Muscle layer of colon (tissue), 2 donors: ENCODE measurements around the gene SYPL2.
"Not testable (repeated sequence)": the region's sequence is repeated elsewhere in the genome, so short reads cannot be mapped to it uniquely, and the experiment has no call there.

Experiments
- H3K27ac ChIP-seq: one replicate; pipeline ENCODE4 v1.7.0; 2013; ENCODE audit warnings: low read depth, mild to moderate bottlenecking, low read length, moderate library complexity
- H3K27me3 ChIP-seq, 2 donors: one replicate each; pipeline ENCODE4 v1.7.0; 2013; ENCODE audit warnings: low read length in 2 of 2, mild to moderate bottlenecking in 2 of 2; ENCODE audit not compliant: insufficient read depth in 2 of 2, control insufficient read depth in 1 of 2
- H3K36me3 ChIP-seq: one replicate; pipeline ENCODE4 v1.7.0; 2013; ENCODE audit warnings: mild to moderate bottlenecking, low read length; ENCODE audit not compliant: insufficient read depth
- H3K4me1 ChIP-seq: one replicate; pipeline ENCODE4 v1.7.0; 2013; ENCODE audit warnings: mild to moderate bottlenecking, low read length; ENCODE audit not compliant: insufficient read depth
- H3K4me3 ChIP-seq, 2 donors: one replicate each; pipeline ENCODE4 v1.7.0; 2013; ENCODE audit warnings: low read length in 2 of 2, low read depth in 1 of 2, mild to moderate bottlenecking in 1 of 2, moderate library complexity in 1 of 2
- H3K9ac ChIP-seq: one replicate; pipeline ENCODE4 v1.7.0; 2013; ENCODE audit warnings: low read length
- H3K9me3 ChIP-seq: one replicate; pipeline ENCODE4 v1.7.0; 2013; ENCODE audit warnings: mild to moderate bottlenecking, low read length
- donor health status: abdominal sarcoma.
- donor health status: Adenocarcinoma of cecum.

Gene SYPL2

GRCh38 chr1:109473284-109474057 is 7.1 kb downstream of the SYPL2 start:
- not testable (repeated sequence) for H3K27ac ChIP-seq, H3K9me3 ChIP-seq, H3K4me1 ChIP-seq, H3K27me3 ChIP-seq, H3K4me3 ChIP-seq, H3K9ac ChIP-seq, H3K36me3 ChIP-seq

DNA sequence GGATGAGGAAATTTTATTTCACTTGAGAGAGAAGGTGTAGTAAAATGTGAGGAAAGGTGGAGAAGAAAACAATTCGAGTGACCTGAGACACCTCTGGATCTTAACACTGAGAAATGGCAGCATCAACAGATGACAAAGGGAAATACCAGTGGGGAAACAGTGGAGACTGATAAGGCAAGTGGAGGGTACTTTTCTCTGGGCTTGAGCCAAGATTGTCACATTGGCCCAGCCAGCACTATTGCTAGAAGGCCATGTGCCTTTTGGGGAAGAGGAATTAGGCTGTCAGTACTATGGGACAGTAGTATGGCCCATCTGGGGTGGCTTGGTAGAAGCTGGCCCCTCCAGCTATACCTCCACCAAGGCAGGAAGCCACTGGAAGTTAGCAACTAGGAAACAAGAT is 8.4 kb downstream of the SYPL2 start:
- Histone ChIP-seq H3K4me3 (no peak overlapping the region), H3K27me3 (no peaks in the 10 kb centered on the region), H3K9me3 (no peaks in the 10 kb centered on the region), H3K9ac (no peak overlapping the region), H3K36me3 (no peaks in the 10 kb centered on the region), H3K27ac (no peak overlapping the region), H3K4me1 (no peaks in the 10 kb centered on the region)

GRCh38 chr1:109475261-109475660 is 8.9 kb downstream of the SYPL2 start:
- Histone ChIP-seq H3K9me3 (no peaks in the 10 kb centered on the region), H3K27ac (no peak overlapping the region), H3K9ac (no peak overlapping the region), H3K4me3 (no peak overlapping the region), H3K4me1 (no peaks in the 10 kb centered on the region), H3K36me3 (no peaks in the 10 kb centered on the region), H3K27me3 (no peaks in the 10 kb centered on the region)

DNA sequence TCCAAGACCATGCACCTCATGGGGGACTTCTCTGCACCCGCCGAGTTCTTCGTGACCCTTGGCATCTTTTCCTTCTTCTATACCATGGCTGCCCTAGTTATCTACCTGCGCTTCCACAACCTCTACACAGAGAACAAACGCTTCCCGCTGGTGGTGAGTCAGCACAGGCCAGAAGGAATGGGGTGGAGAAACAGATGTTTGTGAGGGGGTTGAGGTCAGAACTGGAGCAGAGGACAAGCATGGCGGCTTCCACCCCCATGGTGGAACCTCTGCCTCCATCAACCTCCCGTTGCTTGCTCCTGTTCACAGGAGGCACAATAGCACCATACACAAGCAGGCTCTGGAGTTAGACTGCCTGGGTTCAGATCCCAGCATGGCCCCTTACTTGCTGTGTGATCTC is 10.5 kb downstream of the SYPL2 start:
- no peak overlapping the region for H3K9ac ChIP-seq
- no peaks in the 10 kb centered on the region for H3K9me3 ChIP-seq
- no peaks in the 10 kb centered on the region for H3K27me3 ChIP-seq
- no peak overlapping the region for H3K4me3 ChIP-seq
- no peaks in the 10 kb centered on the region for H3K36me3 ChIP-seq
- H3K4me1 ChIP-seq, result no peaks in the 10 kb centered on the region
- no peak overlapping the region for H3K27ac ChIP-seq

DNA sequence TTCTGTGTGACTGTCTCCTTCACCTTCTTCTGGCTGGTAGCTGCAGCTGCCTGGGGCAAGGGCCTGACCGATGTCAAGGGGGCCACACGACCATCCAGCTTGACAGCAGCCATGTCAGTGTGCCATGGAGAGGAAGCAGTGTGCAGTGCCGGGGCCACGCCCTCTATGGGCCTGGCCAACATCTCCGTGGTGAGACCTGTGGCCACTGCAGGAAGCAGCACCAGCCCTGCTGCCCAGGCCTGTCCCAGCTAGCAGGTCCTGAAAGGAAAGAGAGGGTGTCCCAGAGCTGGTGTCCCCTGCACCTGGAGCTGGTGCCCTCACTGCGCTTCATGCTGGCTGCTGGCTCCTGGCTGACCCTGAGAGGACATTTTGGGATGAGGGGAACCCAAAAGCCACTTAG is 11.5 kb downstream of the SYPL2 start:
- Histone ChIP-seq H3K4me1 (no peaks in the 10 kb centered on the region), H3K9ac (no peak overlapping the region)

DNA sequence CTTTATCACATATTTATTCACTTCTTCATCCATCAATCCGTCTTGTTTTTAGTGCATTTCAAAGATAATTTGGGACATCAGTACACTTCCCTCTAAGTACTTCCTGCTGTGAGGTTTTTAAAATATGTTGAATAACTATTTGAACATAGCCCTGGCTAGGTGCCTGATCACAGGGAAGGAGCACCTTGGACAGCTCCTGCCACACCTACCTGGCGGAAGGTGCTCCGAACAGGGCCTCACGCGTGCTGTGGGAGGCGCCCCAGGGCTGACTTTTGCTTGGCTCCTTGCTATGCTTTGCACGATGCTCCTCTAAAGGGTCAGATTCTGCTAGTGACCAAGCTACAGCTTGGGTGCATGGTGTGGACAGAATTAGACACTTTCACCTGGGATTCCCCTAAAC is 12.5 kb downstream of the SYPL2 start:
- Histone ChIP-seq H3K36me3 (no peaks in the 10 kb centered on the region), H3K27me3 (no peaks in the 10 kb centered on the region), H3K9ac (no peak overlapping the region), H3K27ac (no peak overlapping the region), H3K4me1 (no peaks in the 10 kb centered on the region), H3K4me3 (no peak overlapping the region), H3K9me3 (no peaks in the 10 kb centered on the region)

More for the DNA sequence above, 11.5 kb downstream of the SYPL2 start:
- H3K27me3 ChIP-seq, result no peaks in the 10 kb centered on the region
- no peak overlapping the region for H3K27ac ChIP-seq
- no peak overlapping the region for H3K4me3 ChIP-seq
- H3K36me3 ChIP-seq, result no peaks in the 10 kb centered on the region
- H3K9me3 ChIP-seq, result no peaks in the 10 kb centered on the region

- Histone ChIP-seq H3K27me3 (no peaks in the 10 kb centered on the region), H3K9me3 (no peaks in the 10 kb centered on the region), H3K4me3 (no peak overlapping the region), H3K9ac (no peak overlapping the region), H3K4me1 (peaks cover 2% of the 10 kb centered on the region), H3K27ac (no peak overlapping the region), H3K36me3 (no peaks in the 10 kb centered on the region)
Observed at GRCh38 chr1:109479311-109479710, 13.0 kb downstream of the SYPL2 start.

DNA sequence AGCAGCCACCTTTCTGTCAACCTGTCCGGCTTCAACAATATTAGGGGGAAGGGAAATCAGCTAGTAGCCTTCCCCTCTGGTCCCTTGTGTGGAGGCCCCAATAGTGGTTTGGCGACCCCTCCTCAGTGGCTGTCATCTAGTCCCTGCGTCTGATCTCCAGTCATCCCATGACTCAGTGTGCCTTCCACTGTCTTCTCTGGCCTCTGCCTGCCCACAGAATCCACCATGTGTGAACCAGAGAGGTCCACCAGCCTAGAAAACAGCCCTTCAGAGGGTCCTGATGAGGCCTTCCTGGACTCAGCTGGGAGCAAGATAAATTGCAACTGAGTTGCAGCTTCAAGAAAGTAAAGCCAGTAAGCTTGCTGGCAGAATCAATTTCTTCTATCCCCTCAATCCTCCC is 13.6 kb downstream of the SYPL2 start:
- Histone ChIP-seq H3K27ac (no peak overlapping the region), H3K36me3 (no peaks in the 10 kb centered on the region), H3K9me3 (no peaks in the 10 kb centered on the region), H3K4me3 (no peak overlapping the region), H3K9ac (no peak overlapping the region), H3K4me1 (peaks cover 7% of the 10 kb centered on the region), H3K27me3 (no peaks in the 10 kb centered on the region)

- Histone ChIP-seq H3K9ac (no peak overlapping the region), H3K9me3 (no peaks in the 10 kb centered on the region), H3K4me3 (no peak overlapping the region), H3K4me1 (peaks cover 11% of the 10 kb centered on the region), H3K36me3 (no peaks in the 10 kb centered on the region), H3K27me3 (no peaks in the 10 kb centered on the region), H3K27ac (no peak overlapping the region)
Observed at GRCh38 chr1:109481646-109482045, 15.3 kb downstream of the SYPL2 start.

DNA sequence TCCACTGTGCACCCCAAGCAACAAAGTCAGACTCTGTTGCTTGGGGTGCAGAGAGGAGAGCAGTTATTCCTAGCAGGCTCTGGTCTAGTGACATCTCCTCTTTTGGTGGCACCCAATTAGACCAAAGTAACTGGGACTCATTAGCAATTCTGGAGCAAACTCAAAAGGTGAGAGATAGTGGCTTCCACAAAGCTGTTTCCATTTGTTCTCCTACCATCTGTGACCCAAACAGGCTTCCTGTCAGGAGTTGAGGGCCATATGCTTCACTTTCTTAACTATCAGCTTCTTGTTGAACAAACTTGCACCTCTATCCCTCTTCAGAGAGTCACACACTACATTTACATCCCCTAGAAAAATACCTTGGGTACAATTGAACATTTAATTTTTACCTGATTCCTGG is 15.9 kb downstream of the SYPL2 start:
- H3K36me3 ChIP-seq, result no peaks in the 10 kb centered on the region
- no peaks in the 10 kb centered on the region for H3K9me3 ChIP-seq
- H3K4me3 ChIP-seq, result no peak overlapping the region
- H3K27ac ChIP-seq, result no peak overlapping the region
- no peaks in the 10 kb centered on the region for H3K27me3 ChIP-seq
- peaks cover 11% of the 10 kb centered on the region for H3K4me1 ChIP-seq
- no peak overlapping the region for H3K9ac ChIP-seq

DNA sequence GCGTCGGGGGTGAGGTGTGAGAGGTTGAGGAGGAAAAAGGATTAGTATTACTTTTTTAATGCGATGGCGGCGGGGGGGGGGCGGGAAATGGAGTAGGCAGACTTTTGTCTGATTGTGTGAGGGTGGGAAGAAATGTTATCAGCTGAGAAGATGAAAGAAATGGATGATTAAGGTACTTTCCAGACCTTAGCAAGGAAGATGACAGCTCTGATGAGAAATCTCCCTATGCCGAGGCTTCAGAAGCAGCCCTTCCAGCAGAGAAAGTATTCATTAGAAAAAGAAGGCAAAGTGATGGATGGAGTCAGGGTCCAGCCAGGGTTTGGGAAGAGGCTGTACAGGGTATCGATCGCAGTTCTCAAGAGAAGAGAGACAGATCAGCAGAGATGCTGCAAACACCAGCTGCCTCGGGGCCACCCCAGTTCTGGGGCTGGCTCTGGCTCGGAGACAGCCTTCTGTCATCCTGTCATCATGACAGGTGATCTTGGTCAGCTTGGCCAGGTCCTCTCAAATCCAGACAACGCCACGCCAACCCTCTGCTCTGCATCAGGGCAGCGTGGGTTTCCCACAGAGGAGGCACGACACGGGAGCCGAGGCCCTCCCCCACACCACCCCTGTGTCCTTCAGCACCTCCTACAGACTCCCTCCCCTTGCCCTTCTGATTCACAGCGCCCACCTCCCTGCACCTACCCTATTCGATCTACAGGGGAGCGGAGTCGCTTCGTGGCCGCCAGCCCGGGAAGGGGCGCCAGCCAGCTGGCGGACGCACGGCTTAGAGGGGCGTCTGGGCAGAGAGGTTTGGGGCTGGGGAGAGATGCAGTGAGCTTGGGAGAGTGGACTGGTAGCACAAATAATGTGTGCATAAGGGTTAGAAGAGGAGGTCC is 16.7 kb downstream of the SYPL2 start:
- Histone ChIP-seq H3K36me3 (peaks cover 5% of the 10 kb centered on the region), H3K4me1 (peaks cover 11% of the 10 kb centered on the region), H3K4me3 (peak overlapping the region; percentile 38 to 84), H3K27me3 (no peaks in the 10 kb centered on the region), H3K9ac (peak overlapping the region; percentile 20), H3K9me3 (no peaks in the 10 kb centered on the region), H3K27ac (peak overlapping the region; percentile 61)
